T-helper 1 cell treated with Interleukin-12 subunit alpha and Interleukin-12 subunit beta and Interleukin-4 antibody, amounts not matched to agents 30 μg/mL and 1 μg/mL, for 36 hours (primary cell): ENCODE results near the gene GTF2E1.

Experiments used
- H3K27ac Mint-ChIP-seq: one replicate; pipeline ENCODE4 v1.8.0; 2021; ENCODE audit warnings: mild to moderate bottlenecking, mixed read lengths
- H3K27me3 Mint-ChIP-seq: one replicate; pipeline ENCODE4 v1.8.0; 2021; ENCODE audit warnings: low read depth, mixed read lengths
- H3K36me3 Mint-ChIP-seq: one replicate; pipeline ENCODE4 v1.8.0; 2021; ENCODE audit warnings: low read depth, mixed read lengths
- H3K4me1 Mint-ChIP-seq: one replicate; pipeline ENCODE4 v1.8.0; 2021; ENCODE audit warnings: low read depth, mixed read lengths
- H3K4me3 Mint-ChIP-seq: one replicate; pipeline ENCODE4 v1.8.0; 2021; ENCODE audit warnings: mild to moderate bottlenecking, moderate library complexity, mixed read lengths
- H3K9me3 Mint-ChIP-seq: one replicate; pipeline ENCODE4 v1.8.0; 2021; ENCODE audit warnings: mixed read lengths

Gene GTF2E1

GRCh38 chr3:120798346-120798745 is 55.8 kb downstream of the GTF2E1 start:
- H3K36me3 Mint-ChIP-seq: no peaks in the 10 kb centered on the region
- no peaks in the 10 kb centered on the region for H3K9me3 Mint-ChIP-seq
- H3K27me3 Mint-ChIP-seq: peaks cover 23% of the 10 kb centered on the region
- no peak overlapping the region for H3K4me3 Mint-ChIP-seq
- H3K4me1 Mint-ChIP-seq: no peaks in the 10 kb centered on the region
- no peak overlapping the region for H3K27ac Mint-ChIP-seq

DNA sequence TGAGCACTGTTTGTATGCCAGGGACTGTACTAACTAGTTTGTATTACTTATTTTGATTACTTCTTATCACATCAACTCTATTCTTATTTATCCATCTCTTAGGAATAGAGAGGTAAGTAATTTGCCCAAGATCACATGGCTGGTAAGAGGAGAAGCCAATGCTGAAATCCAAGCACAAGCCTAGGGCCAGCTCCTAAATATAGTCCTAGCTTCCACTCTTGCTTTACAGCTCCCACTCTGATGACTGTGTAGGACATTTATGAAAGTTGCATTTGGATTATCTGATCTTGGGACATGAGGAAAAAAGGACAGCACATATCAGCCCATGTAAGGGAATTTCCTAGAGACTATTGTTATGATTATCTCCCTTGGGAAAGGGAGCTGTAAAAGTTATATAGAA is 58.1 kb downstream of the GTF2E1 start:
- Mint-ChIP-seq H3K4me3 (no peak overlapping the region), H3K27me3 (peaks cover 23% of the 10 kb centered on the region), H3K9me3 (no peaks in the 10 kb centered on the region), H3K27ac (no peak overlapping the region), H3K36me3 (no peaks in the 10 kb centered on the region), H3K4me1 (no peaks in the 10 kb centered on the region)

DNA sequence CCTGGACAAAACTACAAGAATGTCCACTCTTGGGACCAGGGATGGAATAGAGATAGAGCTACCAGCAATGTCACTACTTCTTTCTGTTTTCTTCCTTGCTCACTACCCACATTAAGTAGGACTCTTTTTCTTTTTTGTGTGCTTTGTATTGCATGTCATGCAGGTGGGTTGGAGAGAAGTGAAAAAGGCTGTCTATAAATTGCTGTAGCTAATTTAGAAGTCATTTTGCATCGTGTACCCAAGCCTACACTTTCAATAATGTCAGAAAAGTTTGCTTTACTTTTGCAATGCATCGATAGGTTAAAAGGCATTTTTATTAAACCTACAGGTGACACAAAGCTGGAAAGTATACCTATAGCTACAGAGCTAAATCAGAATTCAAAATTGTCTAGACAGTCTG is 58.9 kb downstream of the GTF2E1 start:
- Mint-ChIP-seq H3K9me3 (no peaks in the 10 kb centered on the region), H3K27me3 (peaks cover 17% of the 10 kb centered on the region), H3K4me1 (no peaks in the 10 kb centered on the region), H3K4me3 (no peak overlapping the region), H3K36me3 (no peaks in the 10 kb centered on the region), H3K27ac (no peak overlapping the region)

GRCh38 chr3:120802916-120803315 is 60.4 kb downstream of the GTF2E1 start:
- H3K36me3 Mint-ChIP-seq: no peaks in the 10 kb centered on the region
- no peak overlapping the region for H3K27ac Mint-ChIP-seq
- H3K4me3 Mint-ChIP-seq: no peak overlapping the region
- no peaks in the 10 kb centered on the region for H3K4me1 Mint-ChIP-seq
- no peaks in the 10 kb centered on the region for H3K9me3 Mint-ChIP-seq
- peaks cover 13% of the 10 kb centered on the region for H3K27me3 Mint-ChIP-seq

DNA sequence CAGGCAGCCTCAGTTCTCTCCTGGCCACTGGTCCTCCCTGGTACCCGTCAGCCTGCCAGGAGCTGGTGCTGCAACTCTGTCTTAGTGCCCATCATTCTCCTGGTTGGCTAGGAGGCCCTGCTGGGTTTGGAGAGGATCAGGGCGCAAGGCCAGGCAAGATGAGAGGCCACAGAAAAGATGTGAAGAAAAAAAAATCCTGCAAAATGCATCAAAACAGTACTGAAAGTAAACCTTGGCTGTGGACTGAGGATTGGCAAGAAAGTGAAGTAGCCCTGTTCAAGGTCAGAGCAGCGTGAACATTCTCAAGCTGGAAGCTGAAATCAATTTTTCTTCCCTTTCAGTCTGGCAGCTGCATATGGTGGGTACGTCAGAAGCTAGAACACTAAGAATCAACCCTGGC is 74.2 kb downstream of the GTF2E1 start:
- H3K27ac Mint-ChIP-seq: no peak overlapping the region
- no peaks in the 10 kb centered on the region for H3K36me3 Mint-ChIP-seq
- no peaks in the 10 kb centered on the region for H3K9me3 Mint-ChIP-seq
- no peaks in the 10 kb centered on the region for H3K4me1 Mint-ChIP-seq
- no peak overlapping the region for H3K4me3 Mint-ChIP-seq
- peaks cover 21% of the 10 kb centered on the region for H3K27me3 Mint-ChIP-seq

GRCh38 chr3:120820748-120821147 is 78.2 kb downstream of the GTF2E1 start:
- Mint-ChIP-seq H3K27me3 (peaks cover 12% of the 10 kb centered on the region), H3K4me1 (no peaks in the 10 kb centered on the region), H3K9me3 (no peaks in the 10 kb centered on the region), H3K27ac (no peak overlapping the region), H3K4me3 (no peak overlapping the region), H3K36me3 (no peaks in the 10 kb centered on the region)

GRCh38 chr3:120821426-120821825 is 78.9 kb downstream of the GTF2E1 start:
- H3K27ac Mint-ChIP-seq: no peak overlapping the region
- H3K27me3 Mint-ChIP-seq: peaks cover 12% of the 10 kb centered on the region
- no peaks in the 10 kb centered on the region for H3K9me3 Mint-ChIP-seq
- no peaks in the 10 kb centered on the region for H3K4me1 Mint-ChIP-seq
- H3K4me3 Mint-ChIP-seq: no peak overlapping the region
- H3K36me3 Mint-ChIP-seq: no peaks in the 10 kb centered on the region

GRCh38 chr3:120823156-120823555 is 80.6 kb downstream of the GTF2E1 start:
- Mint-ChIP-seq H3K36me3 (no peaks in the 10 kb centered on the region), H3K27me3 (peaks cover 4% of the 10 kb centered on the region), H3K9me3 (no peaks in the 10 kb centered on the region)

DNA sequence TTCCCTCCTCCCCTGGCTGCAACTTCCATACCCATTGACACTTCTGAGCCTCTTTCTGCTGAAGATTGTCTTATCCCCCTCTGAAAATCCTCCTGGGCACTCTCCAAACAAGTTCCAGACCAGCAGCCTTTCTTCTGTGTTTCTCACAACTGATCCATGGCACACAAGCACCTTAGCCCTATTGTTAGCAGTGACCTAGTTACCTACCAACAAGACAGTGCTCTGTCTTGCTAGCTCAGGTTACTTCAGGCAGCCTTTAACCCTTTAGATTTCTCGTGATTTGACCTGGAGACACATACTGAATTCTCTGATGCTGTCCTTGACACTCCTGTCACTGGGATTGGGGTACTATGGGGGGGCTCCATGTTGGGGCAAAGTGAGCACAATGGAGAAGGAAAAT is 82.1 kb downstream of the GTF2E1 start:
- peaks cover under 1% of the 10 kb centered on the region for H3K27me3 Mint-ChIP-seq
- H3K4me1 Mint-ChIP-seq: no peaks in the 10 kb centered on the region
- no peaks in the 10 kb centered on the region for H3K36me3 Mint-ChIP-seq
- H3K27ac Mint-ChIP-seq: no peak overlapping the region
- H3K4me3 Mint-ChIP-seq: no peak overlapping the region
- no peaks in the 10 kb centered on the region for H3K9me3 Mint-ChIP-seq

More at GRCh38 chr3:120823156-120823555, 80.6 kb downstream of the GTF2E1 start:
- Mint-ChIP-seq H3K4me1 (no peaks in the 10 kb centered on the region), H3K27ac (no peak overlapping the region), H3K4me3 (no peak overlapping the region)

DNA sequence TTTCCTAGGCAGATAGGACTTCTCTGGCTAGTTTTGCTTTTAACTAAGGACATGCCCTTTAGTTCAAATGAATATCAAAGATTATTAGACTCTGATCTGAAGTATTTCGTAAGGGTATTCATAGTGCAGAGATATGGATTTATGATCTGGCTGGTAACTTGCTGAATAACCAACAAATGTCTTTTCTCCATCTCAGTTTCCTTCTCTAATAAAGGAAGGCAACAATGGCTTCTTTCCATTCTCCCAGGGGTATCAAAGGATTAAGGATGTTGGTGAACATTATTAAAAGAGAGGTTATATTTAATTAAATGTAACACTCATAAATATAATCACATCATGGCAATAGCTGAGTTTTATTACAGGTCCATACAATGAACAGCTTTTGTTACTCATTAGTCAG is 86.3 kb downstream of the GTF2E1 start:
- Mint-ChIP-seq H3K4me3 (no peak overlapping the region), H3K27me3 (peaks cover 3% of the 10 kb centered on the region), H3K4me1 (no peaks in the 10 kb centered on the region), H3K9me3 (no peaks in the 10 kb centered on the region), H3K36me3 (no peaks in the 10 kb centered on the region), H3K27ac (no peak overlapping the region)

DNA sequence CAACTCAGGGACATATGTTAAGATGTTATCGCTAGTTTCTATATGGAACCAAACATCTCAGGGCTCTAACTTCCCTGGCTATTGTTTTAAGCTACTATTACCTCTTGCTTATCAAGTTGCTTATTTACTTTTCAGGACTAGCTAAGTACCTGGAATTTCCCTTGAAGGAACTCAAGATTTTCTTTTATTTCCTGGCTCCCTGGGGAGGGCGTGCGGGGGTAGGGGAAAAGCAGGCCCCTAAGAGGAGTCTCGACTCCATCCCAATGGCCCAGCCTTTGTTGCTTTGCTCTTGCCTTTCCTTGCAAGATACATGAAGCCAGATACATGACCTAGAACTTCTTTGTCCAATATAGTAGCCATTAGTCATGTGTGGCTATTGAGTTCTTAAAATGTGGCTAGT is 88.5 kb downstream of the GTF2E1 start:
- no peaks in the 10 kb centered on the region for H3K36me3 Mint-ChIP-seq
- no peak overlapping the region for H3K27ac Mint-ChIP-seq
- H3K4me3 Mint-ChIP-seq: no peak overlapping the region
- peaks cover 3% of the 10 kb centered on the region for H3K27me3 Mint-ChIP-seq
- H3K4me1 Mint-ChIP-seq: no peaks in the 10 kb centered on the region
- no peaks in the 10 kb centered on the region for H3K9me3 Mint-ChIP-seq
